A549 (cell line): ENCODE measurements around the gene RAP2A.

ENCODE experiments used
- CHD2 ChIP-seq: fragments of 150-350 bp; IDR thresholded peaks from 2 replicates; pipeline ENCODE4 v1.6.1; 2014; ENCODE audit warnings: low read length; ENCODE audit not compliant: partially characterized antibody
- CTCF ChIP-seq: fragments of >200 bp; sonication (Bioruptor Twin); formaldehyde crosslinking; IDR thresholded peaks from 3 replicates; pipeline ENCODE4 v1.5.1; 2016
- EP300 ChIP-seq, 2 experiments: fragments of >200 bp; sonication (Bioruptor Twin); formaldehyde crosslinking; IDR thresholded peaks; 2 replicates in 1 of 2; 3 replicates in 1 of 2; pipeline ENCODE4 v1.6.1; 2016 to 2017
- FOSB ChIP-seq: fragments of 250-450 bp; sonication (Bioruptor Pico); IDR thresholded peaks from 2 replicates; pipeline ENCODE4 v1.5.0; 2020; ENCODE audit warnings: mild to moderate bottlenecking, moderate library complexity
- FOSL2 ChIP-seq, 2 experiments: fragments of 450-650 bp in 1 of 2; fragments of >200 bp in 1 of 2; sonication (Bioruptor Twin) in 1 of 2; formaldehyde crosslinking; IDR thresholded peaks; 2 replicates each; pipeline versions ENCODE4 v1.5.0 to v1.6.1; 2016 to 2020; ENCODE audit warnings: mild to moderate bottlenecking in 1 of 2, moderate library complexity in 1 of 2
- MAFK ChIP-seq: fragments of 450-650 bp; IDR thresholded peaks from 2 replicates; pipeline ENCODE4 v1.6.1; 2014; ENCODE audit not compliant: partially characterized antibody
- MAZ ChIP-seq: fragments of 150-350 bp; IDR thresholded peaks from 2 replicates; pipeline ENCODE4 v1.6.1; 2014; ENCODE audit warnings: antibody characterized with exemption, low read depth, low read length, borderline replicate concordance
- NFE2L2 ChIP-seq: fragments of 150-350 bp; conservative IDR thresholded peaks from 2 replicates; pipeline ENCODE4 v1.6.1; 2014; ENCODE audit warnings: low read length
- NPAS2 ChIP-seq: fragments of 250-450 bp; sonication (Bioruptor Pico); IDR thresholded peaks from 2 replicates; pipeline ENCODE4 v1.8.0; 2022; ENCODE audit warnings: mild to moderate bottlenecking, moderate library complexity, borderline replicate concordance
- RAD21 ChIP-seq, 2 experiments: fragments of >200 bp in 1 of 2; sonication (Bioruptor Twin) in 1 of 2; formaldehyde crosslinking in 1 of 2; IDR thresholded peaks in 1 of 2; conservative IDR thresholded peaks in 1 of 2; 2 replicates in 1 of 2; 3 replicates in 1 of 2; pipeline ENCODE4 v1.6.1; 2012 to 2018; ENCODE audit warnings: inconsistent platforms in 1 of 2
- RFX5 ChIP-seq: fragments of 450-650 bp; IDR thresholded peaks from 2 replicates; pipeline ENCODE4 v1.7.1; 2014; ENCODE audit warnings: antibody characterized with exemption, mild to moderate bottlenecking, moderate library complexity

- TF ChIP-seq EP300 (IDR thresholded peaks at IDR 0.05): no peak
- TF ChIP-seq CTCF: no peak
- TF ChIP-seq FOSL2 (IDR thresholded peaks at IDR 0.05): no peak
- TF ChIP-seq FOSL2 (CRISPR knock-in tag; IDR thresholded peaks at IDR 0.05): no peak
- TF ChIP-seq RAD21 (conservative IDR thresholded peaks at IDR 0.05 in 1 of 2, IDR thresholded peaks at IDR 0.05 in 1 of 2): no peak
- no peak for TF ChIP-seq NFE2L2
- no peak for TF ChIP-seq CHD2
- TF ChIP-seq FOSB (CRISPR knock-in tag): no peak
- no peak for TF ChIP-seq RFX5
- no peak for TF ChIP-seq MAZ
- TF ChIP-seq MAFK: no peak
- no peak for TF ChIP-seq NPAS2
Observed at GRCh38 chr13:97434397-97435201, 630 bp downstream of the RAP2A start.
